ENCODE measurements around the gene LGALS3BP.

DNA sequence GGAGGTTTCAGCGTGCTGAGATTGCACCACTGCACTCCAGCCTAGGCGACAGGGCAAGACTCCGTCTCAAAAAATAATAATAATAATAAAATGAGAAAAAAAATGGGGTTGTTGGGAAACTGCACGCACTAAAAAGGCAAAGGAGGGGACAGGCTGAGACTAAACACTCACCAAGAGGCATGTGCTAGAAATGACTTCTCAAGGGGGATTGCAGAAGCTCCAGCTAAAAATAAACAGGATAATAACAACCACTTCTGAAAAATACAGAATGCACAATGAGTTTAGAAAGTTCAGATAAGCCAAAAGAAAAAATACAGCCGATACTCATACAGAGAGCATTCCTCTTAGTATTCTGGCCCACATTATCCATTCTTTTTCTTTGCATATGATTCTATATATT, 39.5 kb downstream of the LGALS3BP start:
- TF ChIP-seq, protein P1, sequence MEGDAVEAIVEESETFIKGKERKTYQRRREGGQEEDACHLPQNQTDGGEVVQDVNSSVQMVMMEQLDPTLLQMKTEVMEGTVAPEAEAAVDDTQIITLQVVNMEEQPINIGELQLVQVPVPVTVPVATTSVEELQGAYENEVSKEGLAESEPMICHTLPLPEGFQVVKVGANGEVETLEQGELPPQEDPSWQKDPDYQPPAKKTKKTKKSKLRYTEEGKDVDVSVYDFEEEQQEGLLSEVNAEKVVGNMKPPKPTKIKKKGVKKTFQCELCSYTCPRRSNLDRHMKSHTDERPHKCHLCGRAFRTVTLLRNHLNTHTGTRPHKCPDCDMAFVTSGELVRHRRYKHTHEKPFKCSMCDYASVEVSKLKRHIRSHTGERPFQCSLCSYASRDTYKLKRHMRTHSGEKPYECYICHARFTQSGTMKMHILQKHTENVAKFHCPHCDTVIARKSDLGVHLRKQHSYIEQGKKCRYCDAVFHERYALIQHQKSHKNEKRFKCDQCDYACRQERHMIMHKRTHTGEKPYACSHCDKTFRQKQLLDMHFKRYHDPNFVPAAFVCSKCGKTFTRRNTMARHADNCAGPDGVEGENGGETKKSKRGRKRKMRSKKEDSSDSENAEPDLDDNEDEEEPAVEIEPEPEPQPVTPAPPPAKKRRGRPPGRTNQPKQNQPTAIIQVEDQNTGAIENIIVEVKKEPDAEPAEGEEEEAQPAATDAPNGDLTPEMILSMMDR (IDR thresholded peaks at IDR 0.05 in 2 of 3, conservative IDR thresholded peaks at IDR 0.05 in 1 of 3; ENCODE audit: borderline replicate concordance in 1 of 3, insufficient read depth in 1 of 3, low read depth in 2 of 3, low read length in 2 of 3) = no peak
- TF ChIP-seq CEBPB (IDR thresholded peaks at IDR 0.05; ENCODE audit: low read depth) (no peak), EZH2phosphoT487 (IDR thresholded peaks at IDR 0.05; ENCODE audit: borderline replicate concordance) (no peak), POLR2AphosphoS5 (IDR thresholded peaks at IDR 0.05; ENCODE audit: low read depth, low read length) (no peak), ELF1 (IDR thresholded peaks at IDR 0.05; ENCODE audit: borderline replicate concordance, low read depth) (no peak), JUND (IDR thresholded peaks at IDR 0.05) (no peak), EZH2 (IDR thresholded peaks at IDR 0.05) (no peak)
